T-helper 1 cell treated with Interleukin-12 subunit alpha and Interleukin-12 subunit beta and Interleukin-4 antibody, amounts not matched to agents 30 μg/mL and 1 μg/mL, for 36 hours (primary cell): Measurements from ENCODE around the gene THRB.

Experiments
- H3K27ac Mint-ChIP-seq: one replicate; pipeline ENCODE4 v1.8.0; 2021; ENCODE audit warnings: mild to moderate bottlenecking, mixed read lengths
- H3K27me3 Mint-ChIP-seq: one replicate; pipeline ENCODE4 v1.8.0; 2021; ENCODE audit warnings: low read depth, mixed read lengths
- H3K36me3 Mint-ChIP-seq: one replicate; pipeline ENCODE4 v1.8.0; 2021; ENCODE audit warnings: low read depth, mixed read lengths
- H3K4me1 Mint-ChIP-seq: one replicate; pipeline ENCODE4 v1.8.0; 2021; ENCODE audit warnings: low read depth, mixed read lengths
- H3K4me3 Mint-ChIP-seq: one replicate; pipeline ENCODE4 v1.8.0; 2021; ENCODE audit warnings: mild to moderate bottlenecking, moderate library complexity, mixed read lengths
- H3K9me3 Mint-ChIP-seq: one replicate; pipeline ENCODE4 v1.8.0; 2021; ENCODE audit warnings: mixed read lengths

The THRB gene

DNA sequence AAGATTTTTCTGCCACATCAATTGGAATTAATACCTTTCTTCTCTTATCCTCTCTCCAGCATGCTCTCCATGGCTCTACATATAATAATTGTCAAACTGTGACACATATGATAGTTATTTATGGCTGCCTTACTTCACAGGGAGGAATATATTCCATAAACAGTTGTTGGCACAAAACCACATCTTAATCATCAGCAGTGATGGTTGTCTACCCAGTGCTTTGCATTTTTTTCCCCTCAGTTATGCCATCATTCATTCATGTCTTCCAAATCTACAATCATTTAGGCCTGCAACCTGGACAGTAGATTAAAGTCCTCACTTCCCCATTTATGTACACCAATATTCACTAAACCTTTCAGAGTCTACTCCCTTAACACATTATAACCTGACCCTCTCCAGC is 107.7 kb downstream of the THRB start:
- Mint-ChIP-seq H3K27me3 (no peaks in the 10 kb centered on the region), H3K27ac (no peak overlapping the region), H3K36me3 (no peaks in the 10 kb centered on the region), H3K4me1 (no peaks in the 10 kb centered on the region), H3K4me3 (no peak overlapping the region), H3K9me3 (no peaks in the 10 kb centered on the region)

DNA sequence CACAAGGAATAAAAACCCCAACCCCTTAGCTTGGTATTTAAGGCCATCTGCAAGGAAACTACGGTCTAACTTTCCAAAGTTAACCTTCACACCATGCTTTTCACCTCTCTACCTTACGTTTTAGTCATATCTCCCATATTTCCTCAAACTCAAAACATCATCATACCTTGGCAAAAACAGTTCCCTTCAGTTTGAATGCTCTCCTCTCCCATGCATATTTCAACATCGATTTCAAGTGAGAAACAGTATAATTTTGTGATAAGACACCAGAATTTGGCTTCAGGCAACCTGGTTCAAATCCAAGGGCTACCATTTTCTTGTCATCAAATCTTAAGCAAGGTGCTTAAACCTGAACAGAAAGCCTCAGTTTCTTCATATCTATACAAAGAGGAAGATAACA is 108.2 kb downstream of the THRB start:
- no peaks in the 10 kb centered on the region for H3K9me3 Mint-ChIP-seq
- no peaks in the 10 kb centered on the region for H3K27me3 Mint-ChIP-seq
- H3K4me3 Mint-ChIP-seq: no peak overlapping the region
- H3K36me3 Mint-ChIP-seq: no peaks in the 10 kb centered on the region
- H3K27ac Mint-ChIP-seq: no peak overlapping the region
- no peaks in the 10 kb centered on the region for H3K4me1 Mint-ChIP-seq

- Mint-ChIP-seq H3K4me1 (no peaks in the 10 kb centered on the region), H3K36me3 (no peaks in the 10 kb centered on the region), H3K9me3 (no peaks in the 10 kb centered on the region), H3K27me3 (no peaks in the 10 kb centered on the region), H3K27ac (no peak overlapping the region), H3K4me3 (no peak overlapping the region)
Measured at GRCh38 chr3:24385012-24385615, 109.5 kb downstream of the THRB start.

- Mint-ChIP-seq H3K36me3 (no peaks in the 10 kb centered on the region), H3K27ac (no peak overlapping the region), H3K4me1 (no peaks in the 10 kb centered on the region), H3K27me3 (no peaks in the 10 kb centered on the region), H3K9me3 (no peaks in the 10 kb centered on the region), H3K4me3 (no peak overlapping the region)
Measured at GRCh38 chr3:24382647-24383046, 112.0 kb downstream of the THRB start.

DNA sequence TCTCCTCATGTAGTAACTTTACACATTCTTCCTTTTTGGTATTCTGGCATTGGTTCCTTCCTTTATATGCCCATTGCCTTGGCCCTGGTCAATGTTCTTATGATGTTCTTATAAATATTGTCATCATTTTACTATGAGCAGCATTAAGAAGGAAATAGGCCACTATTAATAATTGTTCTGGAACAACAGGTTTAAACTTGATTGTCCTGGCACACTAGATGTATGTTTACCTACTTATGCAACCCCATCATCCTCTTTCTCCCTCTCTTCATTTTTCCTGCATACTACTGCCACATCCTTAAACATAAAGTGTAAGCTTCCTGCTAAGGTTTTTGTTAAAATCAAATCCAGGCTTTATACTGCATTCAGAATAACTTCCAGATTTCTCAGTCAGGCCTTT is 114.7 kb downstream of the THRB start:
- Mint-ChIP-seq H3K4me1 (no peaks in the 10 kb centered on the region), H3K4me3 (no peak overlapping the region), H3K9me3 (no peaks in the 10 kb centered on the region), H3K27ac (no peak overlapping the region), H3K36me3 (no peaks in the 10 kb centered on the region), H3K27me3 (no peaks in the 10 kb centered on the region)

DNA sequence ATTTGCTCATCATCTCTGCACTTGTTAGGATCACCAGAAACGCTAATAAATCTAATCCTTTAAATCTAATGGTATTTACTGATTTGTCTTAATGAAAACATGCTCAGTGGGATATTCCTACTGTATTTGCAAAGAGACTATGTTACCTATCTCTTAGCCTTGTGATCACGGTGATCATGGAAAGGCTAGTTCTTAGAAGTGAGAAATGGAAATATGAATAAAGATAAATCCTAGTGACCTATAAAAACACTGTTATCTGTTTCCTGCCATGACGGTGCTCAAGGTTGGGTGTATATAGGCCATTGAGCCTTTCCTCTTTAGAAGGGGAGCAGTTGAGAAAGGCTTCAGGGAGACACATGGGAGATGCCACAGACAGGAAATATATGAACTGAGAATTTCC is 116.3 kb downstream of the THRB start:
- H3K36me3 Mint-ChIP-seq: no peaks in the 10 kb centered on the region
- no peaks in the 10 kb centered on the region for H3K4me1 Mint-ChIP-seq
- no peaks in the 10 kb centered on the region for H3K27me3 Mint-ChIP-seq
- H3K27ac Mint-ChIP-seq: no peak overlapping the region
- H3K4me3 Mint-ChIP-seq: no peak overlapping the region
- H3K9me3 Mint-ChIP-seq: no peaks in the 10 kb centered on the region

DNA sequence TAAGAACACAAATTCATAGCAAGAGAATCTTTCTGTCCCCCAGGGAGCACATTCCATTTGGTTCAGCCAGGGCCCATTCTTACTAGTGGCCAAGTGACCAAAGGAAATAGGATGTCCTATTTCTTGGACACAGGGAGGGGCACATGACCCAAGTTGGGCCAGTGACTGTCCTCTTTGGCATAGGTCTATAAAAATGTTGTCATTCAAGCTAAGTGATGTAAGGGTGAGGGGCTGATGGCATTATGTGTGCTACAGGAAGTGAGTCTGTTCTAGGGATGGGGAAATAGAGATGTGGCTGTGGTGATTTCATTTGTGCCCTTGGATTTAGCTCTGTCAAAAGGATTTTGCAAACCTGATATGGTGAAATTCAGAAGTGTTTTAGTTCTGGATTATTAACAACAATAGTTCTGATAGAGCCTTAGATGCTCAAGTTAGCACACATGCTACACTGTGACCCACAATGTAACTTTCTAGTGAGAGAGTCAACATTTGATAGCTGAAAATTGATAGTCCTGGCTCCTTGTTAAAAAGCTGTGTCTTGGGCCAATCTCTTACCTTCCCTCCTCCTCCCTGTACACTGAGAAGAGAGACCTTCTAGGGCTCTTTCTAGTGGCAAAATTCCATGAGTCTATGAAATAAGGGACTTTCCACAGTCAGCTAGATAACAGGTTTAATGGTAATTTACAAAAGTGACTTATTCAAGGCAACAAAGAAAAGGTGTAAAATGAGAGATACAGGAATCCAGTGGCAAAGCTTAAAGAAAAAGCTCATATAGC is 117.2 kb downstream of the THRB start:
- no peaks in the 10 kb centered on the region for H3K27me3 Mint-ChIP-seq
- H3K4me3 Mint-ChIP-seq: no peak overlapping the region
- no peak overlapping the region for H3K27ac Mint-ChIP-seq
- no peaks in the 10 kb centered on the region for H3K36me3 Mint-ChIP-seq
- H3K9me3 Mint-ChIP-seq: no peaks in the 10 kb centered on the region
- H3K4me1 Mint-ChIP-seq: no peaks in the 10 kb centered on the region

DNA sequence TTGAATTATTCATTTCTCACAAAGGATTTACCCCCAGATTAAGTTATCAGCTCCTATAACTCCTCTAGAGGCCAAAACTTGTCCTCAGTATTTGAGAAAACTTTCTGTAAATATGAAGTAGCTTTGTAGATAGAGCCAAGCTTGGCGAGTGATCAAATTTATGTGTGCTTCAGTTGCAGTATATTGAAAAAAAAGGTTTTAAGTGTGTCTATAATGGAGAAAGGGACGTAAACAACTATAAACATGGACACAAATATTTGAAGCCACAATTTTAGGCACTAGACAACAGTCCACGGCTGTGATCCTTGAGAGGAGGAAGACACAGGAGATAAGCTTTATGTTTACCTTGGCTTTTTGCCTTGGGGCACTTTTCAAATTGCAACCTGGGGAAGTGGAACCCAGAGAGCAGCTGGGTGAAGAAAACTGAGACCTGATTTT is 118.7 kb downstream of the THRB start:
- Mint-ChIP-seq H3K27ac (no peak overlapping the region), H3K9me3 (no peaks in the 10 kb centered on the region), H3K36me3 (no peaks in the 10 kb centered on the region), H3K27me3 (no peaks in the 10 kb centered on the region), H3K4me1 (no peaks in the 10 kb centered on the region), H3K4me3 (no peak overlapping the region)

DNA sequence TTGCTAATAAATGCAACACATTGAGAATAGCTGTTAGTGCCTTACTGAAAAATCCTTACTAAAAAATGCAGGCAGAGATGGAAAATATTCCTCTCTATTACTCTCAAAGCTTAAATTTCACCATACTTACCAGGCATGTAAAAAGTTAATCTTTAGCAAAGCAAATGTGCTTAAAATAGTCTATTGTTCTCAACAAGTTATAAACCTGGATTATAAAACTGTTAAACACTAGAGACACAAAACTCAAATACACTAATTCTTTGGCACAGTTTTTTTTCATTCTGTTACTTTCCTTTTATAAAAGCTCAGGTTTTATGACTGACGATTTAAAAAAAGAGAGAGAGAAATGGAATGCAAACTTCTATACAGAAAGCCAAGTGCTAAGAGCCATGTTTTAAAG is 119.8 kb downstream of the THRB start:
- Mint-ChIP-seq H3K4me3 (no peak overlapping the region), H3K27me3 (no peaks in the 10 kb centered on the region), H3K36me3 (no peaks in the 10 kb centered on the region), H3K27ac (no peak overlapping the region), H3K9me3 (no peaks in the 10 kb centered on the region), H3K4me1 (no peaks in the 10 kb centered on the region)

DNA sequence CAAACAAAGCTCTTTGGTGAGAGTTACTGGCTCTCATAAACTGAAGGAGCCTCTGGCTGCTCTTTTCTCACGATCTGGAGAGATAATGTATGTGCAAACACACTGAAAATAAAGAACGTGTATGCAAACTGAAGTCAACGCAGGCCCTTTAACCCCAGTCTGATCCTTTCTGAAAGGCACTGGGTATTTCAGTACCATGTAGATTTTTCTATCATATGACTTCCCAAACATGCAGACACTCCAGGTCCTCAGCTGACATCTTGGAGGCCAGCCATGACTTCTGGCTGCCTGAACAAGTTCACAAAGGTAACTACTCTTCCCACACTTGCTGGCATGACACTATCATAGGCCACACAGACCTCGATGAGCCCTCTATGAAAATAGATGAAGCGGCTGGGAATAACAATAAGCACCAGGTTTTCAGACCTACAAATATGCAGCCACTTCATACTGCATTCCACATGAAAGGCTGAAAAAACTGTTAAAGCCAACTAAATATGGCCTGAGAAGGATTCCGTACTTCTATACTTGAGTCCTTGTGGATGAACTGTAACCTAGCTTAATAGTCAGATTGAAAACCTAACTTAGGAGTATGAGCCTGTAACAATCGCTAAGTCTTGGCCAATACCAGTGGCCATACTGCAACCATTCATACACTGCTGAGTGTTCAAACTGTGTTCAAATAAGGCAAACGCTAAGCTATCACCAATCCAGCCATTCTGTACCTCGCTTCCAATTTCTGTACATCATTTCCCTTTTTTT is 121.3 kb downstream of the THRB start:
- H3K9me3 Mint-ChIP-seq: no peaks in the 10 kb centered on the region
- no peaks in the 10 kb centered on the region for H3K36me3 Mint-ChIP-seq

GRCh38 chr3:24372559-24373197 is 122.0 kb downstream of the THRB start:
- Mint-ChIP-seq H3K27me3 (no peaks in the 10 kb centered on the region), H3K9me3 (no peaks in the 10 kb centered on the region), H3K4me1 (no peaks in the 10 kb centered on the region), H3K4me3 (no peak overlapping the region), H3K36me3 (no peaks in the 10 kb centered on the region), H3K27ac (no peak overlapping the region)

More for the DNA sequence above, 121.3 kb downstream of the THRB start:
- Mint-ChIP-seq H3K27me3 (no peaks in the 10 kb centered on the region), H3K4me3 (no peak overlapping the region), H3K27ac (no peak overlapping the region), H3K4me1 (no peaks in the 10 kb centered on the region)

DNA sequence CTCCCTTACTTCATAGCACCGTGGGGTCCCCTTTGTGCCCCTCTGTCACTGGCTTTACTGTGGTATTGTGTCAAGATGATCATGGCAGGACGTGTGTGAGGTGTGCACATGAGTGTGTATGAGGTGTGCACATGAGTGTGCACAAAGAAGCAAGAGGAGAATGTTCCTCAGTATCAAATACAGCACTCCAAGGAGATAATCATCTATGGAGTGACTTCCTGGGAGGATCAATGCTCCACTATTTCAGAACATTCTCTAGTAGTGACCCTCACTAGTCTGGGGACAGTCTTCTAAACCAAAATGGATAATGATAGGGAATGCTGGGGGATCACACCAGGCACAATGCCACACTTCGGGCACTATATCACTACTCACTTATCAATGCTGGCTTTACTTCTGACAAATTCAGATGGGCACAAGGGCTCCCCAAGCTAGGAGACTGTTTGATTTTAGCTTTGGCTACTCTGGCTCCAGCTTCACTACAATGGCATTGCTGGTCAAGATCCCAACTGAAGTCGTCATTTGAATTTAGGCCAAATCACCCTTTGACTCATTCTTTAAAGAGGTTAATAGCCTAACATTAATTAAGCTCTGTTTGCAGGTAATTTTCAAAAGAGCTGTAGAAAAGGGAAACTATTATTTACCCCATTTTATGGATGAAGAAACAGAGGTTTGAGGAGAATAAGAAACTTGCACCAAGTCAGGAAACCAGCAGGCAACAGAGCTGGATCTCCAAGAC is 124.1 kb downstream of the THRB start:
- H3K9me3 Mint-ChIP-seq: no peaks in the 10 kb centered on the region
- H3K4me3 Mint-ChIP-seq: no peak overlapping the region
- H3K27me3 Mint-ChIP-seq: no peaks in the 10 kb centered on the region
- no peaks in the 10 kb centered on the region for H3K4me1 Mint-ChIP-seq
- H3K36me3 Mint-ChIP-seq: no peaks in the 10 kb centered on the region
- no peak overlapping the region for H3K27ac Mint-ChIP-seq

DNA sequence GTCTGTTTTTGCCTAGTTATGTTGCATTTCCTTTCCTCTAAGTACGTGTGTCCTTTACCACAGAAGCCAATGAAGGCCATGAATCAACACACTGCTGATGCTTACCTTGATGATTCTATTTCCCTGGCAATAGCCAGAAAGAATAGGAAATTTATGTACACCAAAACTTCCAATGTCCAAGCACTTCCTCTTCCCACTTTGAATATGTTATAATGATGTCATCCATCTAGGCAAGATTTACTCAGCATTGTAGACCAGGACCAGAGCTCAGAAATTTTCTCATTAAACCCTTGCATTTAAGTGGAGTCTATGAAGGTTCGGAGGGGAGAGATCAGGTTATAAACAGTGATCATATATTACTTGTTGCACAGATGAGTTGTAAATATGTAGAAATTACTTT is 126.0 kb downstream of the THRB start:
- Mint-ChIP-seq H3K27ac (no peak overlapping the region), H3K9me3 (no peaks in the 10 kb centered on the region), H3K4me3 (no peak overlapping the region), H3K4me1 (no peaks in the 10 kb centered on the region), H3K27me3 (no peaks in the 10 kb centered on the region), H3K36me3 (no peaks in the 10 kb centered on the region)

GRCh38 chr3:24367664-24368264 is 126.9 kb downstream of the THRB start:
- no peaks in the 10 kb centered on the region for H3K36me3 Mint-ChIP-seq
- no peaks in the 10 kb centered on the region for H3K4me1 Mint-ChIP-seq
- H3K27ac Mint-ChIP-seq: no peak overlapping the region
- H3K4me3 Mint-ChIP-seq: no peak overlapping the region
- H3K9me3 Mint-ChIP-seq: no peaks in the 10 kb centered on the region
- no peaks in the 10 kb centered on the region for H3K27me3 Mint-ChIP-seq
